HG03039 (cell line): Measurements from ENCODE around the gene ENPP3.

Source experiments
- ATAC-seq: cut with Tn5 transposase; IDR thresholded peaks from one replicate; pipeline ENCODE4 v1.9.1; 2021; ENCODE audit warnings: mild to moderate bottlenecking, moderate library complexity; ENCODE audit not compliant: unreplicated experiment

Gene ENPP3

DNA sequence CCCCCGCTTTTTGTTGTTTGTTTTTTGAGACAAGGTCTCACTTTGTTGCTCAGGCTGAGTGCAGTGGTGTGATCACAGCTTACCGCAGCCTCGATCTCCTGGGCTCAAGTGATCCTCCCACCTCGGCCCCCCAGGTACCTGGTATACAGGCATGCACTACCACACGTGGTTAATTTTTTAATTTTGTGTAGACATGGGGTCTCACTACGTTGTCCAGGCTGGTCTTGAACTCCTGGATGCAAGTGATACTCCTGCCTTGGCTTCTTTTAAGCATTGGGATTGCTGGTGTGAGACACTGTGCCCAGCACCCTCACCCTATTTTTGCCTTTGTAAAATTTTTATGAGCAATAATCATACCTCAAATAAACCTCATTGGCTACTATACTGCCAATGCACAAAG lies 5.5 kb downstream of the ENPP3 start:
- ATAC-seq = no peak

DNA sequence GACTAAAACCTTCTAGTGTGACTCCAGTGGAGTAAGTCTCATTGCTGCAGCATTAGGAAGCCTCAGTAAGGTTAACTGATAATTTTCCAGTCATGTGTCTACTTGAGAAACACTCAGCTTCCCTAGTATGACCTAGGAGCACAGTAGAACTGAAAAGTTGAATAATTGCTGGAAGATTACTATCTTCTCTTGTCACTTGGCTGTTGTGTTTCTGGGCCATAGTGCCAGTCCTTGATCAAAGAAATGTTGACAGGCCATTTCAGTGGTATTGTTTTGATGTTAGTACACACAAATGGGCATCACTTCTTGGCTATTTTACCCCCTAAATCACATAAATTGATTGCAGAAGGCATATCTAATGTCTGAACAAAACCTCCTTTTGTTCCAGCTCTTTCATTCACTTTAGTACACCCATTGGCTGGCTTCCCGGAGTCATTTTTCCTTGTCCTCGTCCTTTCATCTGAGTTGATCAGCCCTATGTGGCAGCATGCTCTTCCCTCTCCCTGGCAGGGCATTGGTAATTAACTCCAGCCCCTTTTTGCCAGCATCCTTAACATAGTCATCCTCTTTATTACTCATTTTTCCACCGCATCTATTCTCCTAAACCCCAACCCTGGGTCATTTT lies 6.0 kb downstream of the ENPP3 start:
- no peak for ATAC-seq

DNA sequence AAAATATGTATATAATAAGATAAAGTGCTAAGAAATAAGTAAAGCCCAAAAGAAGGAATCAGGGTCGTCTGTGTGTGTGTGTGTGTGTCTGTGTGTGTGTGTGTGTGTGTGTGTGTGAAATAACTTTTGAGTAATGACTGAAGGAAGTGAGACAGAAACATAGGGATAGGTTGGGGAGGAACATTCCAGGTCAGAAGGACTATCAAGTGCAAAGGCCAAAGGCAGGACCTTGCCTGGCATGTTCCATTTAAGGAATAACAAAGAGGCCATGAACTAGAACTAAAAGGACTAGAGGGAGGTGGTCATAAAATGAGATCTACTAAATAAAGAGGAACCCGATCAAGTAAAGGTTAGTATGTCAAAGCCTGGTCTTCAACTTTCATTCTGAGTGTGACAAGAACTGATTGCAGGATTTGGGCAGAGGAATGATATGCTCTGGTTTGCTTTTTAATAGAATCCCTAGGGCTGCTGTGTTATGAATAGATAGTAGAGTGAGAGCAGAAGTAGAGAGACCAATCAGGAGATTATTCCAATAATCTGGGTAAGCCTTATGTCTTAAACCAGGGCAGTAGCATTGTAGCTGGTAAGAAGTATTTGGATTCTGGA lies 6.9 kb downstream of the ENPP3 start:
- ATAC-seq = no peak

DNA sequence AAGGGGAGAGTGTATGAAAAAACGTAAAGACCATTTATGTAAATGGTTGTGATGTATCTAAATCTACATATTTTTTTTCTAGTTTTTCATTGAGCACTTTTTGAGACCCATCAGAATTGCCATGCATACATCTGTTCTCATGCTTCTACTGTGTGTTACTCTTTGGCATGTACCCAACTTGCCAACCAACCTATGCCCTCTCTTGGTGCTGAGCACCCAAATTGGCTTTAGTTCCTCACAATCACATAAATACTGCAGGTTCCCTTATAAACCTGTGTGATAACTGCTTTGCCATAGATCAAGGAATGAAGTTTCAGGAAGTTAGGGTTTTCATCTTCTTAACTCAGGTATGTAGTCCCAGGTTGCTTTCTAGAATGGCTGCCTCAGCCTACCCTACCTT lies 7.8 kb downstream of the ENPP3 start:
- ATAC-seq = no peak

DNA sequence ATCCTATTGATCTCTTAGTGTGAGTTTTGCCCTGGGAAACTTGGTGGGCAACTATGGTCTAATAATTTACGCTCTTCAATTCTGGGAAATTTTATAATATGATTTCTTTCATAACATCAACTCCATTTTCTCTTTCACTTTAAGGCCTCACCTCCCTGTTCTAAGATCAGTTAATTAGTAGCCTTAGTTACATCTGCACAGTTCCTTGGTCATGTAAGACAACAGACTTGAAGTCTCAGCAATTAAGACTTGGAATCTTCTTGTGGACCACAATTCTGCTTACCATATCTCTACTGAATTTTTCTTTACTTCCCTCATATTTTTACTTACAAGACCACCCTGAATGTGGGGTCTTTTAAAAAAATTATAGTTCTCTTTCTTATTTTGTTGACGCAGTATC lies 8.7 kb downstream of the ENPP3 start:
- no peak for ATAC-seq

DNA sequence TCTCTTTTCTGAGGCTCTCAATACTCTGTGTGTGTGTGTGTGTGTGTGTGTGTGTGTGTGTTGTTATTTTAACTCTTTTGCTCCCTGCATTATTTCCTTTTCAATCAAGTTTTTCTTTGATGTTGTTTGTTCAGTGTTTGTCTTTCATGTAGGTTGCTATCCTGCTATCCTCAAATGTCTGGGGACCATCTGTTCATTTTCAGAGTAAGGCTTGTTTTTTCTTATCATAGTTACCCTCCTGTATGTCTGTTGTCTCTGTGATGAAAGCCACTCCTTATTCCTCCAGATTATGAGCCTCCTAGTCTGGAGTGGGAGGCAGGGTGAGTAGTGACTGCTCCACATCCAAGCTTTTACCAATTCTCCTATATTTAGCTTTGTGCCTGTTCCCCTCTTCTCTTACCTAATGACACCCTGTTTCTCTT lies 9.2 kb downstream of the ENPP3 start:
- ATAC-seq = no peak

DNA sequence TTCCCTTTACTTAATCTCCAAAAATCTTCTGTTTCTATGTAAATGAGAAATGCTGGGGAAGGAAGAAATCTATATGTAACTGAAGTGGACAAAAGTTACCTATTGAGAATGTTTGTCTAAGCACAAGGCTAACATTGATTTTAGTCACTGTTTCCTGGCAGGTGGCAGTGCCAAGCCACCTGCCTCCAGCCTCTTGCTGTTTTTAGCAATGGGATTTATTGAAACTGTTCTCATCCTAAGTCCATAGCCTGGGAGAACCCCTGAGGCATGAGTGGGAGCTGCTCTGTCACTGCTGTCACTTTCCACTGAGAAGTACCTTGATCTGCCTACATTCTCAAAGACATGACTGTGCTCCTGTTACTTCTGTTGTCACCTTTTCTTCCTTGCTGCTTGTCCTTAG lies 14.7 kb downstream of the ENPP3 start:
- no peak for ATAC-seq

DNA sequence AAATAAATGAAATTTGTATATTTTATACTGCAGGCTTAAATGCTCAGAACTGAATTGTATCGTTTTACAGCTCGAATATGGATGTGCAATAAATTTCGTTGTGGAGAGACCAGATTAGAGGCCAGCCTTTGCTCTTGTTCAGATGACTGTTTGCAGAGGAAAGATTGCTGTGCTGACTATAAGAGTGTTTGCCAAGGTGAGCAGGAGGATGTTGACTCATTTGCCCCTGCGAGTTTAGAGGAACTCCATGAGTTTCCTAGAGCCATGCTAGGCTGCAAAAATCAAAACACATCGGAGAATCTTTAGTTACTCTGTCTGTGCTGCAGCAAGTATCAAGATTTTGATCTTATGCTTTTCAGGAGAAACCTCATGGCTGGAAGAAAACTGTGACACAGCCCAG lies 15.4 kb downstream of the ENPP3 start:
- no peak for ATAC-seq

DNA sequence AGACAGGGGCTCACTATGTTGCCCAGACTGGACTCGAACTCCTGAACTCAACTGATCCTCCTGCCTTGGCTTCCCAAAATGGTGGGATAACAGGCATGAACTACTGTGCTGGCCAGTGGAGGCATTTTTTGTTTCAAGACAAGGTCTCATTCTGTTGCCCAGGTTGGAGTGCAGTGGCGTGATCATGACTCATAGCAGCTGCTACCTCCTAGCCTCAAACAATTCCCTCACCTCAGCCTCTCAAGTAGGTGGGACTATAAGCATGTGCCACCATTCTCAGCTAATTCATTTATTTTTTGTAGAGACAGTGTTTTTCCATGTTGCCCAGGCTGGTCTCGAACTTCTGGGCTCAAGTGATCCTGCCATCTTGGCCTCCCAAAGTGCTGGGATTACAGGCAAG lies 17.2 kb downstream of the ENPP3 start:
- no peak for ATAC-seq

DNA sequence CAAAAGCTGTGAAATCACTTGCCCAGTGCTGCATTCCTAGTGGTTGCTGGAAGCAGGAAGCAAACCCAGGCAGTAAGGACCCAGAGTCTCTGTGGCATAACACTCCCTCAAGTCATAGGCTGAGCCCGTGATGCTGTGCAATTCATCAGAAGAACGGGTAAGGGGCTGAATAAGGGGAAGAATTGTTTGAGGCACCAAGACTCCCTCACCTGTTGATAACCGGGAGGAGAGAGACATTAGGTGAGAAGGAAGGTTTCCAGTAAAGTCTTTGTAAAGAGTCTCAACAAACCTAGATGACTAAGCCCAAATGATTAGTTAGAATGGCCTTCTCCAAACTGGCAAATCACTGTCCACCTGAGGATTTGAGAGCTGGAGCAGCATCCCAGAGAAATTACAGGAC lies 18.3 kb downstream of the ENPP3 start:
- no peak for ATAC-seq

DNA sequence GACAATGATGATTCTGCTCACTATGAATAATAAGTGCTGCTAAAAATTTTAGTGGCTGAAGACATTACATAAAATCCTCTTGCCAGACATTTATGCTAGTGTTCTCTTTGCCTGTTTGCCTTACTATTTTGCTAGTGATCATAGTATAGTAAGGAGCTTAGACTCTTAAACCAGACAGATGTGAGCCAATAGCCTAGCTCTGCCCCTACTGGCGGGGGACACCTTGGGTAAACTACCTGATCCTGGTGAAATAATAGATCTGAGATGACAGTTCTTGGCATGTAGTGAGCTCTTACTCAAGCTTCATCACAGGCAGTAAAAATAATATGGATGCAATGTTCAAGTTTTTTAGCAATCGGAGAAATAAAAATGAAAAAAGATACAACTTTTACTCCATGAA lies 18.8 kb downstream of the ENPP3 start:
- no peak for ATAC-seq

DNA sequence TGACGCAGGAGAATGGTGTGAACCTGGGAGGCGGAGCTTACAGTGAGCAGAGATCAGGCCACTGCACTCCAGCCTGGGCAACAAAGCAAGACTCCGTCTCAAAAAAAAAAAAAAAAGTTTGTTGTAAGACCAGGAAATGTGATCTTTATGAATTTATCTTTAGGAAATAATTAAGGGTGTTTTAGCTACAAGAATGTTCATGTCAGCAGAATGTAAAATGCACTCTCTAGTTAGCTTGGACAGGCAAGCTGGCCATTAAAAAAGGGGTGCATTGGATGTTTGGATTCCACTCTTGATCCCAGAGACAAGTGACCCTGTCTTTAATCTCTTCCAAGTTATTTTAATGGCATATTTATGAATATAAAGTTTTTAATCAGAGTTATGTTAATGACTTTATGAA lies 19.6 kb downstream of the ENPP3 start:
- ATAC-seq = no peak

DNA sequence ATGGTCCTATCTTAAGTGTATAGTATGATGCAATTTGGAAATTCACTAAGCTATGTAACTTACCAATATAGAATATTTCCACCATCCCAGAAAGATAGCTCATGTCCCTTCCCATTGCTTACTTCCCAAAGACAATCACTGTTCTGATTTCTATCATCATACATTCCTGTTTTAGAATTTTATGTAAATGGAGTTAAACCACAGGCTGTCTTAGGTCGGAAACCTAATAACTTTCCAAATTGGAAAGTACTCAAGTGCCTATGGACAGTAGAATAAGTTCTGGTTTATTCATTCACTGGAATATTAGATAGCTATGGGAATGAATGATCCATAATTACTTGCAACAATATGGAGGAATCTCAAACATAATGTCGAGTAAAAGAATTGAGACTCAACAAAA lies 20.1 kb downstream of the ENPP3 start:
- ATAC-seq = no peak

DNA sequence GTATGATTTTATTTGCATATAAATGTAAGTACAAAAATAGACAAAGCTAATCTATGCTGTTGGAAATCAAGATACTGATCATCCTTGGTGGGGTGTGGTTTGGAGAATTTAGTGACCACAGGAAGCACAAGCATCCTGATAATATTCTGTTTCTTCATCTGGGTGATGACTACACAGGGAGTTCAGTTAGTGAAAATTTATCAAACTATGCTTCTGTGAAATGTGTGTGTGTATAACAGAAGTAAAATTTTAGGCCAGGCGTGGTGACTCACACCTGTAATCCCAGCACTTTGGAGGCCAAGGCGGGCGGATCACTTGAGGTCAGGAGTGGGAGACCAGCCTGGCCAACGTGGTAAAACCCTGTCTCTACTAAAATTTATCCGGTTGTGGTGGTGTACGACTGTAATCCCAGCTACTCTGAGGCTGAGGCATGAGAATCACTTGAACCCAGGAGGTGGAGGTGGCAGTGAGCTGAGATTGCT lies 20.6 kb downstream of the ENPP3 start:
- no peak for ATAC-seq

DNA sequence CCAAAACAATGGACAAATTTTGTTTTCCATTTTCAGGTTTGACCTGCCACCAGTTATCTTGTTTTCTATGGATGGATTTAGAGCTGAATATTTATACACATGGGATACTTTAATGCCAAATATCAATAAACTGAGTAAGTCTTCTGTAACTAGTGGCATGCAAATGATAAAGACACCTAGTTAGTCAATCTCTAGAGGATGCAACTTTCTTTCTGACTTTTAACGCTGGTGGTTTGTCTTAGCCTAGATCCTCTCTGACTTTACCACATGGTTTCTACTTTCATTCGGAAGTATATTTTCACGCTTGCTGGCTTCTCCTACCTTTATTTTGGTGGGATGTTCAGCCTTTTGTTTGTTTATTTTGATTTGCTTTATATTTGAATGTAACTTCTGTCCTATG lies 21.2 kb downstream of the ENPP3 start:
- ATAC-seq = no peak

DNA sequence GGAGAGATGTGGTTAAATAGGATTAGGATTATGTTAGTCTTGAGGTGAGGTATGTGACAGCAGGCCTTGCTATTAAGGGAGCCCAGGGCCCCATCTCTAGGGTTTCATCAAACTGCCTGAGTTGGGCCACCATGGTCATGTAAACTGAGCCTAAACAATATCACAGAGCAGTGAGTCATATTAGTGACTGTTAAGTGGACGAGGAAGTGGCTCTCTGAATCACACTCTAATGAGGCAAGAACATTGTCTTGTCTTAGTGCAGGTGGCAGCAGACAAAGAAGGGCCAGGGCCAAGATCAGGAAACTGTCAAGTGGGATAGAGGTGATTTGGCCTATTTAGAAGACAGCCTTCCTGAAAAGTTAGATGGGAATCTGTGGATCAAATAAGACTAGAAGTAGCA lies 23.1 kb downstream of the ENPP3 start:
- no peak for ATAC-seq

DNA sequence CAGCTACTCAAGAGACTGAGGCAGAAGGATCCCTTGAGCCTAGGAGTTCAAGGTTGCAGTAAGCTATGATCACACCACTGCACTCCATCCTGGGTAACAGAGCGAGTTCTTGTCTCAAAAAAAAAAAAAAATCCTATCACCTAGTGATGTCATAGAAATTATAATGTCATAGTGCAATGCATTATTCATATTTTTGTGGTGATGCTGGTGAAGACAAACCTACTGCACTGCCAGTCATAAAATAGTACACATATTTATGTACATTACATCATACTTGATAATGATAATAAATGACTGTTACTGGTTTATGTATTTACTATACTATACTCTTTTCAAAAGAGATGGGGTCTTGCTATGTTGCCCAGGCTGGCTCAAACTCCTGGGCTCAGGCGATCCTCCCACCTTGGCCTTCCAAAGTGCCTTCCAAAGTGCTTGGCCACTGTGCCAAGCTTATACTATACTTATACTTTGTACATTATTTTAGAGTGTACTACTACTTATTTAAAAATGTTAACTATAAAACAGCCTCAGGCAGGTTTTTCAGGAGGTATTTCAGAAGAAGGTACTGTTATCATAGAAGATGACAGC lies 26.6 kb downstream of the ENPP3 start:
- no peak for ATAC-seq

DNA sequence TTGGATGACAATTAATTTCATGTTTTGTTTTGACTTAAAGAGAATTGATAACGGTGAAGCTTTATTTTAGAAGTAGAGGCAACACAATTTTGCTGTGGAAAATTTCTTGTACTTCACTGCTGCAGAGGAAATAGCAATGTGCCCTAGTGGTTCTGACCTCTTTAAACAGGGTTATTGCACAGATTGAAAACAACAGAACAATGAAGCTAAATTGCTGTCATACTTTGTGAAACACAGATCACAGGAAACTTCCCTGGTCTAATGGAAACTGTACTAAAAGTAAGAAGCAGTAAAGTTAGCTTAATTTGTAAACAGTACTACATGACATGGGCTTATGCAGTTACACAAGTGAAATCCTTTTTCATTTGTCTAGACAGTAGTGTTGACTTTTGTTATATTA lies 32.8 kb downstream of the ENPP3 start:
- no peak for ATAC-seq

DNA sequence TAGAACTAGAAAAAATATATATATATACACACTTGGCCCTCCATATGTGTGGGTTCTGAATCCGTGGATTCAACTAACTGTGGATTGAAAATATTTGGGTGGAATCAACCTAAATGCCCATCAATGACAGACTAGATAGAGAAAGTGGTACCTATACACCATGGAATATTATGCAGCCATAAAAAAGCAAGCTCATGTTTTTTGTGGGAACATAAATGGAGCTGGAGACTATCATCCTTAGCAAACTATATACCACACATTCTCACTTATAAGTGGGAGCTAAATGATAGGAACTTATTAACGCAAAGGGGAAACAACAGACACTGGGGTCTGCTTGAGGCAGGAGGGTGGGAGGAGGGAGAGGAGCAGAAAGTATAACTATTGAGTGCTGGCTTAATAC lies 36.1 kb downstream of the ENPP3 start:
- no peak for ATAC-seq

DNA sequence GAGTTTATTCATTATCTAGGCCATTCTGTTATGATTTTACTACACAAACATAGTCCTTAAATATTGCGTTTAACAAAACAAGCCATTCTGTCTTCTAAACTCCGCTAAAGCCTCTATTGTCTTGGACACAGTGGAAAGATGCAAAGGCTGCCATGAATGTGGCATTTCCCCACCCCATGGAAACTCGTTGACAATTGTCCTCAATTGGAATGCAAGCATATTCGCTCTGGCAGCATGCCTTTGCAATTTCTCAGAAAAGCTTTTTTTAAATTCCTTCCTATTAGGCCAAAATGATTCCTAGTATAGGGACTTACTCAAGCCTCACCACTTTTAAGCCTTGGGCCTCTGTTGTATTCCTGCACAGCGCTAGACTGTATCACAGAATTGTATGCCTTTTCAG lies 41.3 kb downstream of the ENPP3 start:
- ATAC-seq = no peak

DNA sequence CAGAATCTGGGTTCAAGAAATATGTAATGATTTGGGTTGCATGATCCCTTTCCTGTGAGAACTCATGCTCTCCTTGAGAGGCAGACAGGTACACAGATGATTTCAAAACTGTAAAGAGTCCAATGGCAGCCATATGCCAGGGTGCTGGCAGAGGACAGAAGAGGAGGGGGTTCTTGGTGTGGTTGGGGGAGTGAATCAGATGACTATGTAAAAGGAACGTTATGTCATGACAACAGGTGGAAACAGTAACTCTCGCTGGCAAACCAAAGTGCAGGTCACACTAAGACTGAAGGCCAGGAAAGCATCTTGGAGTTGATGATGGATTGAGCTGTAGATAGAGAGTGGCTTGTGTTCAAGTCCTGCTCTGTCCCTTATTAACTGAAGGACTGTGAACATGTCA lies 43.8 kb downstream of the ENPP3 start:
- no peak for ATAC-seq

DNA sequence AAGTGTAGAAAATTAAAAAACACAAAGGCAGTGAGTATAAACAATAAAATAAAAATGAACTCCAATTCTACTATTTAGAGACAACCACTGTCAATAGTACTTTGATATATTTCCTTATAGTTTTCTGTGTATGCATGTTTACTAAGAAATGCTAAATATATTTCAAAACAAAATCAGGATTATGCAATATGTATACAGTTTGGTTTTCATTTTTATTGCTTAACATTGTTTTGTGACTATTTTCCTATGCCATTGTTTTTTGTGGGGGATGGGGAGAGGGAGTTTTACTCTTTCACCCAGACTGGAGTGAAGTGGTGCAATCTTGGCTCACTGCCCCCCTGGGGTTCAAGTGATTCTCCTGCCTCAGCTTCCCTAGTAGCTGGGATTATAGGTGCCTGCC lies 44.5 kb downstream of the ENPP3 start:
- ATAC-seq = no peak

DNA sequence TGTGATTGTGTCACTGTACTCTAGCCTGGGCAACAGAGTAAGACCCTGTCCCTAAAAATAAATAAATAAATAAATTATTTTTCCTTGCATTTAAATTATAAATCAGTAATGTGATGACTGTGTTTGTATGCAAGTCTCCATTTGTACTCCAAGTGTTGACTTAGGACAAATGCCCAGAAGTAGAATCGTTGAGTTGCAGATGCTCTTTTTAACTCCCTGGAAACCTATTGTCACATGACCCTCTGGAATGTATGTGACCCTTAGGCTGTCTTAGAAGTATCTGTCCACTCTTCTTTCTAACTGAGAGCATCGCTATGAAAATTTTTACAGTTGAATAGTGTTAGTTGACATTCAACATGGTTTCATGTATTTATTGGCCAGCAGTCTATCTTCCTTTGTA lies 45.3 kb downstream of the ENPP3 start:
- ATAC-seq = no peak
